HL-60 (cell line): ENCODE results near the gene FBLIM1.

Experiments used
- DNase-seq, 2 experiments: peaks; one replicate each; pipeline ENCODE4 v3.0.0-alpha.2; 2010 to 2020; ENCODE audit warnings: low read depth in 1 of 2, low spot score in 1 of 2
- H3K27ac ChIP-seq: fragments of 250-450 bp; sonication (Bioruptor Pico); replicated peaks from 2 replicates; pipeline ENCODE4 v1.5.1; 2020; ENCODE audit warnings: mild to moderate bottlenecking, moderate library complexity
- H3K27me3 ChIP-seq: fragments of 250-450 bp; sonication (Bioruptor Pico); 2 replicates; pipeline ENCODE4 v1.5.1; 2021; ENCODE audit warnings: mild to moderate bottlenecking, moderate library complexity; ENCODE audit not compliant: insufficient read depth, poor library complexity, severe bottlenecking
- H3K4me3 ChIP-seq: replicated peaks from 2 replicates; pipeline ENCODE4 v1.5.1; 2011; ENCODE audit warnings: mild to moderate bottlenecking, control low read depth, low read length; ENCODE audit not compliant: insufficient read depth
- GABPA ChIP-seq: IDR thresholded peaks from 2 replicates; pipeline ENCODE4 v1.6.1; 2012; ENCODE audit warnings: low read depth
- POLR2AphosphoS5 ChIP-seq: IDR thresholded peaks from 2 replicates; pipeline ENCODE4 v1.6.1; 2012; ENCODE audit warnings: low read depth
- SPI1 ChIP-seq: IDR thresholded peaks from 2 replicates; pipeline ENCODE4 v1.6.1; 2012; ENCODE audit warnings: low read depth, mild to moderate bottlenecking, borderline replicate concordance
- TF ChIP-seq, protein P1 (sequence below): IDR thresholded peaks from 2 replicates; pipeline ENCODE4 v1.6.1; 2012; ENCODE audit warnings: low read depth; ENCODE audit not compliant: insufficient replicate concordance
- TF ChIP-seq, protein P2 (sequence below): IDR thresholded peaks from one replicate; pipeline ENCODE4 v1.5.1; 2011; ENCODE audit warnings: low read length, control low read depth, inconsistent platforms; ENCODE audit not compliant: insufficient read depth

Gene FBLIM1

DNA sequence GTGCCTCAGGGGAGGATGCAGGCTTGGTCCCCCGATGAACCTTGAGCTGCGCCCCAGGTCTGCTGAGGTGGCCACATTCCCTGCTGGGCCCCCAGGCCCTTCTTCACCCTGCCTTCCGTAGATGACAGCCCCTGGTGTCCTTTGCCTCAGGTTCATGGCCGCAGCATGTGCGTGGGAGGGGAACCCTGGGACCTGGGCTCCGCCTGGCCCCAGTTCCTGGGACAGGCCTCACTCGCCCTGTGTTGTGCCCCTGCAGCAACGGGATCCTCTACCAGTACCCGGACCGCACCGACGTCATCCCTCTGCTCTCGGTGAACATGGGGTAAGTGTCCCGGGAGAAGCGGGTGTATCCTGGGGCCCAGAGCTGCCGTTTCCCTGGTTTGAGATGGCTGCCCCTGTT is 27.7 kb upstream of the FBLIM1 start:
- Histone ChIP-seq H3K4me3 (no peak overlapping the region), H3K27ac (no peak overlapping the region), H3K27me3 (no peaks in the 10 kb centered on the region)
- TF ChIP-seq GABPA = no peak
- TF ChIP-seq, protein P1, sequence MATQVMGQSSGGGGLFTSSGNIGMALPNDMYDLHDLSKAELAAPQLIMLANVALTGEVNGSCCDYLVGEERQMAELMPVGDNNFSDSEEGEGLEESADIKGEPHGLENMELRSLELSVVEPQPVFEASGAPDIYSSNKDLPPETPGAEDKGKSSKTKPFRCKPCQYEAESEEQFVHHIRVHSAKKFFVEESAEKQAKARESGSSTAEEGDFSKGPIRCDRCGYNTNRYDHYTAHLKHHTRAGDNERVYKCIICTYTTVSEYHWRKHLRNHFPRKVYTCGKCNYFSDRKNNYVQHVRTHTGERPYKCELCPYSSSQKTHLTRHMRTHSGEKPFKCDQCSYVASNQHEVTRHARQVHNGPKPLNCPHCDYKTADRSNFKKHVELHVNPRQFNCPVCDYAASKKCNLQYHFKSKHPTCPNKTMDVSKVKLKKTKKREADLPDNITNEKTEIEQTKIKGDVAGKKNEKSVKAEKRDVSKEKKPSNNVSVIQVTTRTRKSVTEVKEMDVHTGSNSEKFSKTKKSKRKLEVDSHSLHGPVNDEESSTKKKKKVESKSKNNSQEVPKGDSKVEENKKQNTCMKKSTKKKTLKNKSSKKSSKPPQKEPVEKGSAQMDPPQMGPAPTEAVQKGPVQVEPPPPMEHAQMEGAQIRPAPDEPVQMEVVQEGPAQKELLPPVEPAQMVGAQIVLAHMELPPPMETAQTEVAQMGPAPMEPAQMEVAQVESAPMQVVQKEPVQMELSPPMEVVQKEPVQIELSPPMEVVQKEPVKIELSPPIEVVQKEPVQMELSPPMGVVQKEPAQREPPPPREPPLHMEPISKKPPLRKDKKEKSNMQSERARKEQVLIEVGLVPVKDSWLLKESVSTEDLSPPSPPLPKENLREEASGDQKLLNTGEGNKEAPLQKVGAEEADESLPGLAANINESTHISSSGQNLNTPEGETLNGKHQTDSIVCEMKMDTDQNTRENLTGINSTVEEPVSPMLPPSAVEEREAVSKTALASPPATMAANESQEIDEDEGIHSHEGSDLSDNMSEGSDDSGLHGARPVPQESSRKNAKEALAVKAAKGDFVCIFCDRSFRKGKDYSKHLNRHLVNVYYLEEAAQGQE = no peak
- TF ChIP-seq SPI1 = no peak
- TF ChIP-seq POLR2AphosphoS5 = no peak
- DNase-seq = no peak

DNA sequence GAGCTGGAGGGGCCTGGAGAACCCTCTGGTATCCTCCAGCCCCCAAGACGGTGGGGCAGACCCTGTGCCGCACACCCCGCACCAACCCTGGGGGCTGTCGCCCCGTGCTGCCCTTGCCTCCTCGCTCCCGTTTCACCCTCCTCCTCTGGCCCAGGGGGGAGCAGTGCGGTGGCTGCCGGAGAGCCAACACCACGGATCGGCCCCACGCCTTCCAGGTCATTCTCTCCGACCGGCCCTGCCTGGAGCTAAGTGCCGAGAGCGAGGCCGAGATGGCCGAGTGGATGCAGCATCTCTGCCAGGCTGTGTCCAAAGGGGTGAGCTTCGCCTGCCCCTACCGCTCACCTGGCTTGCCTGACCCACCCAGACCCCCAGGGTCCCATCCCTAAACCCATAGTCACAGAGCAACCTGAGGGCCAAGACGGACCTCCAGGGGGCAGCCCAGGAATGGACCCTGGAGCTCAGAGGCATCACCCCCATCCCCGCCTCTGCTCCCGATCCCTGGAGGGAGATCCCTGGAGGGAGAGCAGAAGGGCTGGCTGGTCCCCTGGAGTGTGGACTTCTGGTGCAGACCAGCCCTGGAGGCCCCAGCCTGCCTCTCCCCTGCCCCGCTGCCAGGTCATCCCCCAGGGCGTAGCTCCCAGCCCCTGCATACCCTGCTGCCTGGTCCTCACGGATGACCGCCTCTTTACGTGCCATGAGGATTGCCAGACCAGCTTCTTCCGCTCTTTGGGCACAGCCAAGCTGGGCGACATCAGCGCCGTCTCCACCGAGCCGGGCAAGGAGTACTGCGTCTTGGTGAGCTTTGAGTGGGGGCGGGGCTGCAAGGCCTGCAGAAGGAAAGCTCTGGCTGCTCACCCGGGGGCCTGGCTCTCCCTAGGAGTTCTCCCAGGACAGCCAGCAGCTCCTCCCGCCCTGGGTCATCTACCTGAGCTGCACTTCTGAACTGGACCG is 26.6 kb upstream of the FBLIM1 start:
- TF ChIP-seq, protein P1 = no peak
- no peak for TF ChIP-seq SPI1
- Histone ChIP-seq H3K4me3 (no peak overlapping the region), H3K27ac (no peak overlapping the region), H3K27me3 (no peaks in the 10 kb centered on the region)
- DNase-seq = no peak

DNA sequence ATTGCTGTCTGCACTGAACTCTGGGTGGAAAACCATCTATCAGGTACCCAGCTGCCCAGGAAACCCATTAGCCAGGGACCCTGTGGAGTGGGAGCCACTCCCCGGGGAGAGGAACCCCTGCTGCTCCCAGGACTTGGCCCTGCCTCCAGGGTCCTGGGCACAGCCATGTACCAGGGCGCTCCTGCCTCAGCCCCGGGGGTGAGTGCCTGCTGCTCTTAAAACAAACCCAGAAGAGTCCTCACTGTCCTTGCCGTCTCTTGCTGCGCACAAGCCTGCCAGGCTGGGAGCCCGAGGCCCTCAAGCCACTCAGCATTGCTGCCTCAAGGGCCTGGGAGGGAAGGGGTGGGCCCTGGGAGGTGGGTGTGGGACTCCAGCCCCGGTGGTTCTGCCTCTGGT is 25.9 kb upstream of the FBLIM1 start:
- no peak for DNase-seq
- no peak overlapping the region for H3K27ac ChIP-seq
- H3K27me3 ChIP-seq = no peaks in the 10 kb centered on the region
- H3K4me3 ChIP-seq = no peak overlapping the region
- TF ChIP-seq GABPA (no peak), SPI1 (no peak), POLR2AphosphoS5 (no peak)
- TF ChIP-seq, protein P1 = no peak
- TF ChIP-seq, protein P2, sequence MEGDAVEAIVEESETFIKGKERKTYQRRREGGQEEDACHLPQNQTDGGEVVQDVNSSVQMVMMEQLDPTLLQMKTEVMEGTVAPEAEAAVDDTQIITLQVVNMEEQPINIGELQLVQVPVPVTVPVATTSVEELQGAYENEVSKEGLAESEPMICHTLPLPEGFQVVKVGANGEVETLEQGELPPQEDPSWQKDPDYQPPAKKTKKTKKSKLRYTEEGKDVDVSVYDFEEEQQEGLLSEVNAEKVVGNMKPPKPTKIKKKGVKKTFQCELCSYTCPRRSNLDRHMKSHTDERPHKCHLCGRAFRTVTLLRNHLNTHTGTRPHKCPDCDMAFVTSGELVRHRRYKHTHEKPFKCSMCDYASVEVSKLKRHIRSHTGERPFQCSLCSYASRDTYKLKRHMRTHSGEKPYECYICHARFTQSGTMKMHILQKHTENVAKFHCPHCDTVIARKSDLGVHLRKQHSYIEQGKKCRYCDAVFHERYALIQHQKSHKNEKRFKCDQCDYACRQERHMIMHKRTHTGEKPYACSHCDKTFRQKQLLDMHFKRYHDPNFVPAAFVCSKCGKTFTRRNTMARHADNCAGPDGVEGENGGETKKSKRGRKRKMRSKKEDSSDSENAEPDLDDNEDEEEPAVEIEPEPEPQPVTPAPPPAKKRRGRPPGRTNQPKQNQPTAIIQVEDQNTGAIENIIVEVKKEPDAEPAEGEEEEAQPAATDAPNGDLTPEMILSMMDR = no peak

DNA sequence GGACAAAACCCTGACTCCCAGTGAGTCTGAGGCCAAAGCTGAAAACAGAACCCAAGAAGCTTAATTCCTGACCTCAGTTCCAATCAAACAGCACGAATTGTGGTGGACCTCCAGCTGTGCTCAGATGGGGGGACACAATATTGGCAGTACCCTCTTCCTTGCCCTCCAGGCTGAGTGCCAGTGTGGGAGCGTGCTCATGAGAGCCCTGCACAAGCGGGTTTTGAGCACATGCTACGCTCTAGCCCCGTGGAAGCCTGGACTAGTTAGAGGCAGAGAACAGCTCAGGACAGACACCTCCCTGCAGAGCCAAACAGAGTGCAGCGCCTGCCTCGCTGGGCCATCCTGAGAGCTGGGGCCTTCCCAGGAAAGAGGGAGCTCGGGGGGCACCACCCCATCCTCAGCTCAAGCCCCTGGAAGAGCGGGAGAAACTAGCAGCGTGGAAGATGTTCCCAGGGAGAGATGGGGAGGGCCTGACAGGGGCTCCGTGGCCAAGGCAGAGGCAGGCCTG is 25.3 kb upstream of the FBLIM1 start:
- DNase-seq = no peak
- no peak overlapping the region for H3K4me3 ChIP-seq
- no peaks in the 10 kb centered on the region for H3K27me3 ChIP-seq
- H3K27ac ChIP-seq = no peak overlapping the region
- TF ChIP-seq GABPA (no peak), SPI1 (no peak), POLR2AphosphoS5 (no peak)
- TF ChIP-seq, protein P1 = no peak
- TF ChIP-seq, protein P2 = no peak
